Kidney (tissue), 14 donors: Measurements from ENCODE around the gene STBD1. TPM values are rescaled to one million over a fixed set of nuclear protein-coding genes. Genes with fewer than 3 reads are reported as not detected.

Experiments used
- DNase-seq, 5 donors: peaks; one replicate each; pipeline ENCODE4 v3.0.0-alpha.2; 2013 to 2020
- FAIRE-seq: peaks from 2 replicates; lab custom pipeline; 2012; peaks lifted over from hg19 to GRCh38; lab: Jason Lieb, UNC
- H3K27ac ChIP-seq, 2 donors: one replicate each; pipeline ENCODE4 v1.7.0; 2013; ENCODE audit warnings: low read depth in 2 of 2, low read length in 2 of 2, inconsistent platforms in 1 of 2
- H3K27me3 ChIP-seq: one replicate; pipeline ENCODE4 v1.7.1; 2013; ENCODE audit warnings: low read length, inconsistent platforms; ENCODE audit not compliant: control insufficient read depth, insufficient read depth
- H3K36me3 ChIP-seq, 3 donors: one replicate each; pipeline versions ENCODE4 v1.7.0 to v1.7.1; 2013; ENCODE audit warnings: low read length in 3 of 3, control low read depth in 1 of 3, inconsistent platforms in 1 of 3; ENCODE audit not compliant: insufficient read depth in 3 of 3, control insufficient read depth in 2 of 3
- H3K4me1 ChIP-seq, 3 donors: one replicate each; pipeline versions ENCODE4 v1.7.0 to v1.7.1; 2013; ENCODE audit warnings: low read length in 3 of 3, inconsistent platforms in 1 of 3, low read depth in 1 of 3; ENCODE audit not compliant: control insufficient read depth in 2 of 3, insufficient read depth in 2 of 3
- H3K4me3 ChIP-seq, 3 donors: one replicate each; pipeline versions ENCODE4 v1.7.0 to v1.8.1; 2013; ENCODE audit warnings: low read length in 3 of 3, control low read depth in 1 of 3, inconsistent platforms in 1 of 3
- H3K9ac ChIP-seq, 3 donors: one replicate each; pipeline versions ENCODE4 v1.7.0 to v1.7.1; 2013; ENCODE audit warnings: low read length in 3 of 3, control low read depth in 1 of 3, inconsistent platforms in 1 of 3
- H3K9me3 ChIP-seq, 3 donors: one replicate each; pipeline versions ENCODE4 v1.7.0 to v1.7.1; 2013; ENCODE audit warnings: low read length in 3 of 3, control low read depth in 1 of 3, inconsistent platforms in 1 of 3; ENCODE audit not compliant: control insufficient read depth in 2 of 3, insufficient read depth in 1 of 3
- intact Hi-C: fragments of 100-400 bp; cut with DNase I; formaldehyde crosslinking; loops from one replicate; pipeline ENCODE4 v1.11.1; 2022
- polyA plus RNA-seq: library from polyadenylated mRNA; stranded (reverse); fragments of 350-450 nt; fragmentation: Illumina TruSeq; extraction: RNeasy Lipid Tissue Mini Kit (QIAGEN cat#74804); gene quantifications from one replicate; pipeline ENCODE4 v1.2.3, GENCODE V29; 2014; ENCODE audit warnings: low read depth, low replicate concordance; ENCODE audit not compliant: insufficient read depth
- total RNA-seq: library from RNA; stranded (reverse); fragmentation: NEBNext Ultra II Directional; extraction: Animal tissue kit (Norgen Biotek cat#: 25700); gene quantifications from one replicate; pipeline ENCODE4 v1.2.1, GENCODE V29; 2021
- TF ChIP-seq, protein P1 (sequence below): IDR thresholded peaks from 3 replicates; pipeline ENCODE4 v1.5.1; 2012; ENCODE audit warnings: mild to moderate bottlenecking, moderate library complexity, borderline replicate concordance; ENCODE audit not compliant: insufficient read depth; ENCODE audit errors: extremely low read depth
- donor health status: control.
- donor health status: control.
- donor health status: control.
- donor health status: control.
- donor health status: control.
- donor health status: DM: yes; HTN: yes; CAD: no.
- donor health status: Normal renal cell carcinoma (clear cell type).

The STBD1 gene
- total and polyA plus RNA-seq, 2 donors from 2014 or later, result 1.3 to 4.5 TPM

DNA sequence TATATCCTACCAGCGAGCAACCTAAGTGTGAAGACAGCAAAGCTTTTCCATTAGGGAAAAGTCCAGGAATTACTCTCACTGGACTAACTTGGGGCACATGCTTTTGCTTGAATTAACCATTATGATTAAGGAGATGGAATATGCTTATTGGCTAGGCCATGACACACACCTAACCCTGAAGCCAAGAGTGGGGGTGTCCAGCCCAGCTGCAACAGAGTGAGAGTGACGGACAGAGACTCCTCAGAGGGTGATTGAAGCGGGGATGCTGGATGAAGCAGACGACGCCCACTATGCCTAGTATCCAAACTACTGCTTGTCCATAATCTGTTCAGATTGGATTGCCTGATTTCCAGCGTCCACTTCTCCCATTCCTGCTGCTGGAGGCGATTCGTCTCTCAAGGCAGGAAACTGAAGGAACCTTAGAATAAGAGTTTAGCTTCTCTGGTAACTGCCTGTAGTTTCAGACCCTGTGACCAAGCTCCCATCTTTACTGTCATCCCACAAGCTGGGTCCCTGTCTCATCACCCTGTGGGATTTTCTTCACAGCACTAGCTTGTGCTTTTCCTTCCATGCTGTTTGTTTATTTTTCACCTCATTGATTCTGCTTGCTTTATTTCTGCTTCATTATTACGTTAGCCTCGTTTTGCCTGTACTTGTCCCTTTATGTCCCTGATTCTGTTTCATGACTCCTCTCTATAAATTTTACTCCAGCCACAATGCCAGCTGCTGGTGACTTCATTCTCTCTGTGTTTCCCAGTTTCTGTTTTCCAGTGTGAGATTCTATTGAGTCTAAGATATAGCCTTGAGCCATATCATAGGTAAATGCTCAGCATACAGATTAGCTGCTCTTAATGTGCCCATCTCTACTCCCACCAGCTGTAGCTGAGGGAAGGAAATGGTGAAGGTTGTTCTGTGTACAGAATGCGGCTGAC, 36.0 kb upstream of the STBD1 start:
- Histone ChIP-seq H3K9ac (no peak overlapping the region), H3K36me3 (no peaks in the 10 kb centered on the region), H3K4me1 (no peaks in the 10 kb centered on the region), H3K27me3 (no peaks in the 10 kb centered on the region), H3K9me3 (no peaks in the 10 kb centered on the region), H3K4me3 (no peak overlapping the region), H3K27ac (no peak overlapping the region)
- TF ChIP-seq, protein P1, sequence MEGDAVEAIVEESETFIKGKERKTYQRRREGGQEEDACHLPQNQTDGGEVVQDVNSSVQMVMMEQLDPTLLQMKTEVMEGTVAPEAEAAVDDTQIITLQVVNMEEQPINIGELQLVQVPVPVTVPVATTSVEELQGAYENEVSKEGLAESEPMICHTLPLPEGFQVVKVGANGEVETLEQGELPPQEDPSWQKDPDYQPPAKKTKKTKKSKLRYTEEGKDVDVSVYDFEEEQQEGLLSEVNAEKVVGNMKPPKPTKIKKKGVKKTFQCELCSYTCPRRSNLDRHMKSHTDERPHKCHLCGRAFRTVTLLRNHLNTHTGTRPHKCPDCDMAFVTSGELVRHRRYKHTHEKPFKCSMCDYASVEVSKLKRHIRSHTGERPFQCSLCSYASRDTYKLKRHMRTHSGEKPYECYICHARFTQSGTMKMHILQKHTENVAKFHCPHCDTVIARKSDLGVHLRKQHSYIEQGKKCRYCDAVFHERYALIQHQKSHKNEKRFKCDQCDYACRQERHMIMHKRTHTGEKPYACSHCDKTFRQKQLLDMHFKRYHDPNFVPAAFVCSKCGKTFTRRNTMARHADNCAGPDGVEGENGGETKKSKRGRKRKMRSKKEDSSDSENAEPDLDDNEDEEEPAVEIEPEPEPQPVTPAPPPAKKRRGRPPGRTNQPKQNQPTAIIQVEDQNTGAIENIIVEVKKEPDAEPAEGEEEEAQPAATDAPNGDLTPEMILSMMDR, result no peak
- intact Hi-C loops, result no loop called here
- FAIRE-seq (no peak), DNase-seq (peak in 2 of 5 donors; percentile 10 to 14)

DNA sequence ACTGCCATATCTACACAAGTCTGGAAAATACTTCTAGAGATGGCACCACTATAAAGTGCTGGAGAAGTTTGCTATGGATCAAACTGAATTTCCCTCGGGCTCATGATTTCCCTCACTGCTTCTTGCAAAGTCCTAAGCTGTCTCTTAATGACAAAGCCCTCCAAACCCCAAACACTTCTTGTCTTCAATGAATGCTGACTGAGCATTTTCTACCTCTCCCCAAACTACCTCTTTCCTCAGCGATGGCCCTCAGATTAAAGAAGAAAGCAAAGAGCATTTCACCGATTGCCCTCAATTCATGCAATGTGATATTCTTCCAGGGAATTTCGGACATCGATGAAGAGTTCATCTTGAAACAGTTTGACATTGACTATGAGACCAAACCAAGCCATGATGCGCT, 35.3 kb upstream of the STBD1 start:
- no peak overlapping the region for H3K4me3 ChIP-seq
- H3K36me3 ChIP-seq, result no peaks in the 10 kb centered on the region
- H3K9ac ChIP-seq, result no peak overlapping the region
- TF ChIP-seq, protein P1, result no peak
- H3K27ac ChIP-seq, result no peak overlapping the region
- no peaks in the 10 kb centered on the region for H3K27me3 ChIP-seq
- FAIRE-seq (no peak), DNase-seq (no peak)
- H3K4me1 ChIP-seq, result no peaks in the 10 kb centered on the region
- intact Hi-C loops, result no loop called here
- no peaks in the 10 kb centered on the region for H3K9me3 ChIP-seq

DNA sequence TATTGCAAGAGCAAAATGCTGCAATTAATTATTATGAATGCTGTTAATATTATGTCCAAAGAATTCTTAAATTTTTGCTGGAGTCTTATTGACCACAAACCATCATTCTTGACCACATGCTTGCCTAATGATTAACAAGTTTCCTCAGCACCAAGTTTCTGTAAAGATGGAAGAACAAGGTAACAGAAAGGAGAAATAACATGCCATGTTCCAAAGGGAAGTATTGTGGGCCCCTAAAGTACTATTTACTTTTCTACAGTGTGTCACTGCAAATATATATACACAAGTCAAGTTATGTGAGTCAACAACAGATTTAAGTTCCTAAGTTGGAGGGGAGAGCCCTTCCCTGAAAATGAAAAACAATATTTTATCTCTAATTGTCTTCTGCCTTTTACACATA, 34.5 kb upstream of the STBD1 start:
- no peaks in the 10 kb centered on the region for H3K9me3 ChIP-seq
- no peaks in the 10 kb centered on the region for H3K36me3 ChIP-seq
- intact Hi-C loops, result no loop called here
- H3K4me1 ChIP-seq, result no peaks in the 10 kb centered on the region
- H3K27ac ChIP-seq, result no peak overlapping the region
- H3K27me3 ChIP-seq, result no peaks in the 10 kb centered on the region
- FAIRE-seq, result no peak
- DNase-seq, result no peak
- H3K4me3 ChIP-seq, result no peak overlapping the region
- H3K9ac ChIP-seq, result no peak overlapping the region
- TF ChIP-seq, protein P1, result no peak
